ENCODE measurements around the gene ASZ1.

DNA sequence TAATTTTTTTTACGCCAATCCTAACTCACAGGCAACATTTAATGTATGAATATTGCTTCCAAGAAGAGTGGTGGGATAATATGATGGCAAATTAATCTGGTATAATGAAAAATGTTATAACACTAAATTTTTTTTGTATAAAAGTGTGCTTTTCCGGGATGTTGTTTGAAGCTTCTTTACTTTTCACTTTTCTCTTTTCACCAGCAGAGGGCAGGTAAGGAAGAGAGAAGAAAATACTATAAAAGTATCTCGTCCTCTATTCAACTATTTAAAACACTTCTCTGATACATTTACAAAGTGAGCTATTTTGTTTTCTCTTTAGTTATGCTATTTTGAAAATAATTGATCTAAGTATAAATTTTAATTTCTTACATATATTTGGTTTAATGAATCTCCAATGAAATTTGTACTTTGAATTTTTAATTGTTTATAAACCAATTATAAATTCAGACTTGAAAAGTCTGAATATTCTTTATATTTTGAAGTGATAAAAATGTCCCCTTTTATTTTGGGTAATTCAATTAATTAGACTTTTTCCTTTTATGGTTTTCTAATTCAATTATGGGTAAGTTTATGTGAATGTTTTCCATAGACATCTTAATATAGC lies 31.8 kb upstream of the ASZ1 start:
- TF ChIP-seq, protein P1, sequence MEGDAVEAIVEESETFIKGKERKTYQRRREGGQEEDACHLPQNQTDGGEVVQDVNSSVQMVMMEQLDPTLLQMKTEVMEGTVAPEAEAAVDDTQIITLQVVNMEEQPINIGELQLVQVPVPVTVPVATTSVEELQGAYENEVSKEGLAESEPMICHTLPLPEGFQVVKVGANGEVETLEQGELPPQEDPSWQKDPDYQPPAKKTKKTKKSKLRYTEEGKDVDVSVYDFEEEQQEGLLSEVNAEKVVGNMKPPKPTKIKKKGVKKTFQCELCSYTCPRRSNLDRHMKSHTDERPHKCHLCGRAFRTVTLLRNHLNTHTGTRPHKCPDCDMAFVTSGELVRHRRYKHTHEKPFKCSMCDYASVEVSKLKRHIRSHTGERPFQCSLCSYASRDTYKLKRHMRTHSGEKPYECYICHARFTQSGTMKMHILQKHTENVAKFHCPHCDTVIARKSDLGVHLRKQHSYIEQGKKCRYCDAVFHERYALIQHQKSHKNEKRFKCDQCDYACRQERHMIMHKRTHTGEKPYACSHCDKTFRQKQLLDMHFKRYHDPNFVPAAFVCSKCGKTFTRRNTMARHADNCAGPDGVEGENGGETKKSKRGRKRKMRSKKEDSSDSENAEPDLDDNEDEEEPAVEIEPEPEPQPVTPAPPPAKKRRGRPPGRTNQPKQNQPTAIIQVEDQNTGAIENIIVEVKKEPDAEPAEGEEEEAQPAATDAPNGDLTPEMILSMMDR (IDR thresholded peaks at IDR 0.05; ENCODE audit: insufficient read depth, low read length, poor library complexity, severe bottlenecking), result peak; percentile 49
- no peak for TF ChIP-seq EZH2phosphoT487 (conservative IDR thresholded peaks at IDR 0.05; ENCODE audit: low read length)
